GM23338 (cell line): ENCODE results near the gene TIMM10. TPM values are rescaled to one million over a fixed set of nuclear protein-coding genes. Genes with fewer than 3 reads are reported as not detected.

Experiments used
- ATAC-seq: fragments of 200-7000 bp; cut with Tn5 transposase; 3 replicates; pipeline ENCODE4 v1.9.1; 2020
- DNase-seq: peaks from one replicate; pipeline ENCODE4 v3.0.0-alpha.2; 2015; ENCODE audit warnings: low spot score
- H2AFZ ChIP-seq: fragments of 200-600 bp; sonication (generic); 2 replicates; pipeline ENCODE4 v1.8.0; 2016; ENCODE audit warnings: antibody characterized with exemption, mild to moderate bottlenecking, moderate library complexity
- H3F3A ChIP-seq: fragments of 200-600 bp; sonication (generic); replicated peaks from 2 replicates; pipeline ENCODE4 v1.8.0; 2017; ENCODE audit warnings: antibody characterized with exemption, mixed run types, low read depth
- H3K27ac ChIP-seq: fragments of 200-600 bp; sonication (generic); 2 replicates; pipeline ENCODE4 v1.6.1; 2016; ENCODE audit warnings: low read depth
- H3K27me3 ChIP-seq: fragments of 200-600 bp; sonication (generic); 2 replicates; pipeline ENCODE4 v1.8.0; 2016; ENCODE audit warnings: mild to moderate bottlenecking, mixed run types, moderate library complexity; ENCODE audit not compliant: insufficient read depth
- H3K36me3 ChIP-seq: fragments of 200-600 bp; sonication (generic); 2 replicates; pipeline ENCODE4 v1.8.0; 2016; ENCODE audit warnings: mild to moderate bottlenecking; ENCODE audit not compliant: insufficient read depth
- H3K4me1 ChIP-seq: fragments of 200-600 bp; sonication (generic); 2 replicates; pipeline ENCODE4 v1.8.0; 2016; ENCODE audit warnings: mild to moderate bottlenecking, moderate library complexity; ENCODE audit not compliant: insufficient read depth
- H3K4me2 ChIP-seq: fragments of 200-600 bp; sonication (generic); 2 replicates; pipeline ENCODE4 v1.7.1; 2017; ENCODE audit warnings: mixed run types
- H3K4me3 ChIP-seq: fragments of 200-600 bp; sonication (generic); 2 replicates; pipeline ENCODE4 v1.6.1; 2016; ENCODE audit warnings: mixed run types
- H3K79me2 ChIP-seq: fragments of 200-600 bp; sonication (generic); replicated peaks from 2 replicates; pipeline ENCODE4 v1.8.0; 2017; ENCODE audit warnings: mild to moderate bottlenecking; ENCODE audit not compliant: insufficient read depth
- H3K9me2 ChIP-seq: fragments of 200-600 bp; sonication (generic); 2 replicates; pipeline ENCODE4 v1.8.0; 2017; ENCODE audit not compliant: insufficient read depth
- H4K20me1 ChIP-seq: fragments of 200-600 bp; sonication (generic); replicated peaks from 2 replicates; pipeline ENCODE4 v1.8.0; 2017; ENCODE audit warnings: mild to moderate bottlenecking; ENCODE audit not compliant: insufficient read depth
- H3K27ac Mint-ChIP-seq: 2 replicates; pipeline ENCODE4 v1.8.0; 2020; ENCODE audit warnings: inconsistent platforms, mild to moderate bottlenecking, moderate library complexity, mixed read lengths
- H3K27me3 Mint-ChIP-seq: 3 replicates; pipeline ENCODE4 v1.8.0; 2022; ENCODE audit warnings: low read depth, mild to moderate bottlenecking, moderate library complexity, mixed read lengths, inconsistent platforms; ENCODE audit not compliant: insufficient read depth, poor library complexity
- H3K36me3 Mint-ChIP-seq: 3 replicates; pipeline ENCODE4 v1.8.0; 2021; ENCODE audit warnings: low read depth, mild to moderate bottlenecking, inconsistent platforms, moderate library complexity, mixed read lengths
- H3K4me1 Mint-ChIP-seq: 3 replicates; pipeline ENCODE4 v1.8.0; 2020; ENCODE audit warnings: mild to moderate bottlenecking, inconsistent platforms, mixed read lengths
- H3K4me3 Mint-ChIP-seq: 3 replicates; pipeline ENCODE4 v1.8.0; 2021; ENCODE audit warnings: moderate library complexity, mild to moderate bottlenecking, inconsistent platforms, mixed read lengths
- H3K9me3 Mint-ChIP-seq: 3 replicates; pipeline ENCODE4 v1.8.0; 2020; ENCODE audit warnings: moderate library complexity, mild to moderate bottlenecking, inconsistent platforms, mixed read lengths
- EZH2phosphoT487 ChIP-seq: fragments of 200-600 bp; sonication (generic); IDR thresholded peaks from one replicate; pipeline ENCODE4 v1.8.1; 2018; ENCODE audit warnings: antibody characterized with exemption; ENCODE audit not compliant: unreplicated experiment
- JUNB ChIP-seq: IDR thresholded peaks from one replicate; pipeline ENCODE4 v1.6.1; 2016; ENCODE audit warnings: antibody characterized with exemption; ENCODE audit not compliant: unreplicated experiment
- POLR2AphosphoS5 ChIP-seq: IDR thresholded peaks from 2 replicates; pipeline ENCODE4 v1.6.1; 2016; ENCODE audit warnings: antibody characterized with exemption, low read depth
- STAT1 ChIP-seq: IDR thresholded peaks from one replicate; pipeline ENCODE4 v1.6.1; 2016; ENCODE audit warnings: antibody characterized with exemption; ENCODE audit not compliant: unreplicated experiment
- ZNF331 ChIP-seq: fragments of 250-450 bp; sonication (Bioruptor Pico); IDR thresholded peaks from 2 replicates; pipeline ENCODE4 v1.5.0; 2020; ENCODE audit warnings: low read depth, mild to moderate bottlenecking, moderate library complexity
- polyA plus RNA-seq: library from polyadenylated mRNA; unstranded; fragments of >200 nt; fragmentation: Nextera tagmentation; extraction: Ambion mirVana; gene quantifications from 2 replicates; pipeline ENCODE4 v1.2.1, GENCODE V29; 2016
- total RNA-seq: library from RNA; depleted of rRNA; stranded (reverse); fragments of >200 nt; shearing (Covaris generic); gene quantifications from 2 replicates; pipeline ENCODE4 v1.2.3, GENCODE V29; 2014
- TF ChIP-seq, protein P1 (sequence below): fragments of 250-450 bp; sonication (Bioruptor Pico); IDR thresholded peaks from 2 replicates; pipeline ENCODE4 v1.5.0; 2020; ENCODE audit warnings: mild to moderate bottlenecking, moderate library complexity

The TIMM10 gene
- total and polyA plus RNA-seq, 2 experiments from 2014 or later: 59.1 to 194 TPM

DNA sequence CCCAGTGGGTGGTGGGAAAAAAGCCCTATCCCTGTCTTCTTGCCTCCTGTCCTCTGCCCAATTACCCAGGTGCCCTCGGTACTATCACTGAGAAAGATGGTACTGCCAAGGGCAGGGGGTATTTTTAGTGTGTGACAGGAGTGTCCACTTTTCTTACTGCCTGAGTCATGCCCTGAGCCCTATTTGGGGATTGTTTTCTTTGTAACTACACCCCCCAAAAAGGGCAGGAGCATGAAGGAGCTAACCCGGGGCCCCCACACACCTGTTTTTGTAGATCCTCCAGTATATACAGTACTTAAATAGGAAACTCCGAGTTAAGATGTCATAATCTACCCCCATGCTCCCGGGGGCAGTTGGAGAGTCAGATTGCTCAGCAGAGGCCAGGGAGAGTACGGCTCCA, 10.6 kb upstream of the TIMM10 start:
- peaks cover 3% of the 10 kb centered on the region; the same call in 2 of the 3 replicates for H3K9me3 Mint-ChIP-seq
- H3K36me3 Mint-ChIP-seq: no peaks in the 10 kb centered on the region; the same call in 2 of the 3 replicates
- H3K27me3 Mint-ChIP-seq: peaks cover 18% of the 10 kb centered on the region
- ATAC-seq: no peak
- peaks cover 38% of the 10 kb centered on the region for H3K4me1 Mint-ChIP-seq
- H3K4me3 Mint-ChIP-seq: no peak overlapping the region
- Histone ChIP-seq H3K36me3 (no peaks in the 10 kb centered on the region), H2AFZ (no peak overlapping the region), H3K4me2 (no peak overlapping the region), H3K27me3 (no peaks in the 10 kb centered on the region), H3K4me3 (no peak overlapping the region), H3K79me2 (no peaks in the 10 kb centered on the region), H3K4me1 (peaks cover 23% of the 10 kb centered on the region), H3K9me2 (no peaks in the 10 kb centered on the region), H3K27ac (no peak overlapping the region), H3F3A (no peaks in the 10 kb centered on the region), H4K20me1 (no peaks in the 10 kb centered on the region)
- TF ChIP-seq STAT1 (no peak), POLR2AphosphoS5 (no peak), ZNF331 (no peak)
- TF ChIP-seq, protein P1, sequence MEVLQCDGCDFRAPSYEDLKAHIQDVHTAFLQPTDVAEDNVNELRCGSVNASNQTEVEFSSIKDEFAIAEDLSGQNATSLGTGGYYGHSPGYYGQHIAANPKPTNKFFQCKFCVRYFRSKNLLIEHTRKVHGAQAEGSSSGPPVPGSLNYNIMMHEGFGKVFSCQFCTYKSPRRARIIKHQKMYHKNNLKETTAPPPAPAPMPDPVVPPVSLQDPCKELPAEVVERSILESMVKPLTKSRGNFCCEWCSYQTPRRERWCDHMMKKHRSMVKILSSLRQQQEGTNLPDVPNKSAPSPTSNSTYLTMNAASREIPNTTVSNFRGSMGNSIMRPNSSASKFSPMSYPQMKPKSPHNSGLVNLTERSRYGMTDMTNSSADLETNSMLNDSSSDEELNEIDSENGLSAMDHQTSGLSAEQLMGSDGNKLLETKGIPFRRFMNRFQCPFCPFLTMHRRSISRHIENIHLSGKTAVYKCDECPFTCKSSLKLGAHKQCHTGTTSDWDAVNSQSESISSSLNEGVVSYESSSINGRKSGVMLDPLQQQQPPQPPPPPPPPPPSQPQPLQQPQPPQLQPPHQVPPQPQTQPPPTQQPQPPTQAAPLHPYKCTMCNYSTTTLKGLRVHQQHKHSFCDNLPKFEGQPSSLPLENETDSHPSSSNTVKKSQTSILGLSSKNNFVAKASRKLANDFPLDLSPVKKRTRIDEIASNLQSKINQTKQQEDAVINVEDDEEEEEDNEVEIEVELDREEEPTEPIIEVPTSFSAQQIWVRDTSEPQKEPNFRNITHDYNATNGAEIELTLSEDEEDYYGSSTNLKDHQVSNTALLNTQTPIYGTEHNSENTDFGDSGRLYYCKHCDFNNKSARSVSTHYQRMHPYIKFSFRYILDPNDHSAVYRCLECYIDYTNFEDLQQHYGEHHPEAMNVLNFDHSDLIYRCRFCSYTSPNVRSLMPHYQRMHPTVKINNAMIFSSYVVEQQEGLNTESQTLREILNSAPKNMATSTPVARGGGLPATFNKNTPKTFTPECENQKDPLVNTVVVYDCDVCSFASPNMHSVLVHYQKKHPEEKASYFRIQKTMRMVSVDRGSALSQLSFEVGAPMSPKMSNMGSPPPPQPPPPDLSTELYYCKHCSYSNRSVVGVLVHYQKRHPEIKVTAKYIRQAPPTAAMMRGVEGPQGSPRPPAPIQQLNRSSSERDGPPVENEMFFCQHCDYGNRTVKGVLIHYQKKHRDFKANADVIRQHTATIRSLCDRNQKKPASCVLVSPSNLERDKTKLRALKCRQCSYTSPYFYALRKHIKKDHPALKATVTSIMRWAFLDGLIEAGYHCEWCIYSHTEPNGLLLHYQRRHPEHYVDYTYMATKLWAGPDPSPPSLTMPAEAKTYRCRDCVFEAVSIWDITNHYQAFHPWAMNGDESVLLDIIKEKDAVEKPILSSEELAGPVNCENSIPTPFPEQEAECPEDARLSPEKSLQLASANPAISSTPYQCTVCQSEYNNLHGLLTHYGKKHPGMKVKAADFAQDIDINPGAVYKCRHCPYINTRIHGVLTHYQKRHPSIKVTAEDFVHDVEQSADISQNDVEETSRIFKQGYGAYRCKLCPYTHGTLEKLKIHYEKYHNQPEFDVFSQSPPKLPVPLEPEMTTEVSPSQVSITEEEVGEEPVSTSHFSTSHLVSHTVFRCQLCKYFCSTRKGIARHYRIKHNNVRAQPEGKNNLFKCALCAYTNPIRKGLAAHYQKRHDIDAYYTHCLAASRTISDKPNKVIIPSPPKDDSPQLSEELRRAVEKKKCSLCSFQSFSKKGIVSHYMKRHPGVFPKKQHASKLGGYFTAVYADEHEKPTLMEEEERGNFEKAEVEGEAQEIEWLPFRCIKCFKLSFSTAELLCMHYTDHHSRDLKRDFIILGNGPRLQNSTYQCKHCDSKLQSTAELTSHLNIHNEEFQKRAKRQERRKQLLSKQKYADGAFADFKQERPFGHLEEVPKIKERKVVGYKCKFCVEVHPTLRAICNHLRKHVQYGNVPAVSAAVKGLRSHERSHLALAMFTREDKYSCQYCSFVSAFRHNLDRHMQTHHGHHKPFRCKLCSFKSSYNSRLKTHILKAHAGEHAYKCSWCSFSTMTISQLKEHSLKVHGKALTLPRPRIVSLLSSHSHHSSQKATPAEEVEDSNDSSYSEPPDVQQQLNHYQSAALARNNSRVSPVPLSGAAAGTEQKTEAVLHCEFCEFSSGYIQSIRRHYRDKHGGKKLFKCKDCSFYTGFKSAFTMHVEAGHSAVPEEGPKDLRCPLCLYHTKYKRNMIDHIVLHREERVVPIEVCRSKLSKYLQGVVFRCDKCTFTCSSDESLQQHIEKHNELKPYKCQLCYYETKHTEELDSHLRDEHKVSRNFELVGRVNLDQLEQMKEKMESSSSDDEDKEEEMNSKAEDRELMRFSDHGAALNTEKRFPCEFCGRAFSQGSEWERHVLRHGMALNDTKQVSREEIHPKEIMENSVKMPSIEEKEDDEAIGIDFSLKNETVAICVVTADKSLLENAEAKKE (CRISPR knock-in tag): no peak
- DNase-seq: no peak
- no peak overlapping the region for H3K27ac Mint-ChIP-seq

GRCh38 chr11:57539342-57539741, 8.8 kb upstream of the TIMM10 start:
- no peak for ATAC-seq
- H3K4me3 ChIP-seq: no peak overlapping the region
- H3K4me2 ChIP-seq: no peak overlapping the region
- Mint-ChIP-seq H3K36me3 (no peaks in the 10 kb centered on the region; the same call in 2 of the 3 replicates), H3K27me3 (peaks cover 13% of the 10 kb centered on the region), H3K4me3 (no peak overlapping the region), H3K27ac (no peak overlapping the region), H3K4me1 (peaks cover 39% of the 10 kb centered on the region), H3K9me3 (peaks cover 3% of the 10 kb centered on the region; the same call in 2 of the 3 replicates)
- no peaks in the 10 kb centered on the region for H3F3A ChIP-seq
- no peaks in the 10 kb centered on the region for H3K79me2 ChIP-seq
- no peak overlapping the region for H2AFZ ChIP-seq
- H3K4me1 ChIP-seq: peaks cover 23% of the 10 kb centered on the region
- no peaks in the 10 kb centered on the region for H3K36me3 ChIP-seq
- DNase-seq: no peak
- no peaks in the 10 kb centered on the region for H3K9me2 ChIP-seq
- no peaks in the 10 kb centered on the region for H3K27me3 ChIP-seq
- no peak overlapping the region for H3K27ac ChIP-seq
- no peaks in the 10 kb centered on the region for H4K20me1 ChIP-seq
- TF ChIP-seq, protein P1 (CRISPR knock-in tag): no peak
- TF ChIP-seq POLR2AphosphoS5 (no peak), EZH2phosphoT487 (no peak), JUNB (no peak)
